Neural cell (in vitro differentiated cells): Measurements from ENCODE around the gene RYK. TPM values are rescaled to one million over a fixed set of nuclear protein-coding genes. Genes with fewer than 3 reads are reported as not detected.

Experiments
- H2AFZ ChIP-seq: fragments of 200-600, 300-800 bp; sonication (generic), shearing (Covaris generic); 2 replicates; pipeline ENCODE4 v1.6.0; 2014; ENCODE audit warnings: low read depth, mild to moderate bottlenecking, antibody characterized with exemption, low read length, moderate library complexity
- H3F3A ChIP-seq: fragments of 200-600 bp; shearing (Covaris generic); 2 replicates; pipeline ENCODE4 v1.6.1; 2016; ENCODE audit warnings: mild to moderate bottlenecking, moderate library complexity, mixed read lengths, antibody characterized with exemption, low read length; ENCODE audit not compliant: insufficient read depth, poor library complexity, severe bottlenecking
- H3K27ac ChIP-seq: fragments of 200-600, 300-800 bp; sonication (generic), shearing (Covaris generic); 2 replicates; pipeline ENCODE4 v1.5.1; 2014; ENCODE audit warnings: mild to moderate bottlenecking, low read length, moderate library complexity
- H3K27me3 ChIP-seq: fragments of 300-800, 200-600 bp; sonication (generic), shearing (Covaris generic); 2 replicates; pipeline ENCODE4 v1.6.0; 2014; ENCODE audit warnings: mild to moderate bottlenecking, low read depth, low read length, moderate library complexity; ENCODE audit not compliant: insufficient read depth
- H3K36me3 ChIP-seq: fragments of 300-800, 200-600 bp; sonication (generic), shearing (Covaris generic); 2 replicates; pipeline ENCODE4 v1.5.1; 2014; ENCODE audit warnings: mild to moderate bottlenecking, antibody characterized with exemption, low read length, moderate library complexity; ENCODE audit not compliant: insufficient read depth
- H3K4me2 ChIP-seq: fragments of 300-800, 200-600 bp; sonication (generic), shearing (Covaris generic); 2 replicates; pipeline ENCODE4 v1.6.0; 2014; ENCODE audit warnings: mild to moderate bottlenecking, low read length
- H3K4me3 ChIP-seq: fragments of 300-800, 200-600 bp; sonication (generic), shearing (Covaris generic); 2 replicates; pipeline ENCODE4 v1.5.1; 2014; ENCODE audit warnings: mild to moderate bottlenecking, low read length, moderate library complexity
- H3K79me2 ChIP-seq: fragments of 200-600 bp; shearing (Covaris generic); replicated peaks from 2 replicates; pipeline ENCODE4 v1.6.0; 2014; ENCODE audit warnings: mild to moderate bottlenecking, low read length, moderate library complexity; ENCODE audit not compliant: insufficient read depth
- H3K9ac ChIP-seq: fragments of 300-800, 200-600 bp; sonication (generic), shearing (Covaris generic); 2 replicates; pipeline ENCODE4 v1.6.1; 2016; ENCODE audit warnings: mild to moderate bottlenecking, low read length, mixed read lengths
- H3K9me2 ChIP-seq: fragments of 200-600 bp; shearing (Covaris generic); 2 replicates; pipeline ENCODE4 v1.6.1; 2016; ENCODE audit warnings: mild to moderate bottlenecking, low read length, mixed read lengths; ENCODE audit not compliant: insufficient read depth
- H3K9me3 ChIP-seq: fragments of 200-600, 300-800 bp; sonication (generic), shearing (Covaris generic); 2 replicates; pipeline ENCODE4 v1.6.1; 2016; ENCODE audit warnings: mild to moderate bottlenecking, mixed run types, low read length, moderate library complexity, mixed read lengths
- H4K20me1 ChIP-seq: fragments of 200-600 bp; shearing (Covaris generic); 2 replicates; pipeline ENCODE4 v1.6.1; 2016; ENCODE audit warnings: mild to moderate bottlenecking, mixed run types; ENCODE audit not compliant: insufficient read depth
- CTCF ChIP-seq: fragments of 450-650 bp; IDR thresholded peaks from 2 replicates; pipeline ENCODE4 v1.5.1; 2014; ENCODE audit warnings: antibody characterized with exemption, mild to moderate bottlenecking, moderate library complexity; ENCODE audit not compliant: poor library complexity, severe bottlenecking
- EP300 ChIP-seq: fragments of 450-650 bp; conservative IDR thresholded peaks from 2 replicates; pipeline ENCODE4 v1.6.1; 2014; ENCODE audit warnings: antibody characterized with exemption, mild to moderate bottlenecking, moderate library complexity; ENCODE audit not compliant: poor library complexity, severe bottlenecking
- EZH2 ChIP-seq: fragments of 200-600, 300-800 bp; shearing (Covaris generic), sonication (generic); IDR thresholded peaks from 2 replicates; pipeline ENCODE4 v1.6.1; 2014; ENCODE audit warnings: antibody characterized with exemption, low read length, borderline replicate concordance, mild to moderate bottlenecking; ENCODE audit not compliant: insufficient read depth, poor library complexity, severe bottlenecking
- MXI1 ChIP-seq: fragments of 450-650 bp; conservative IDR thresholded peaks from 2 replicates; pipeline ENCODE4 v1.6.1; 2014; ENCODE audit warnings: antibody characterized with exemption, mild to moderate bottlenecking; ENCODE audit not compliant: poor library complexity, severe bottlenecking
- POLR2AphosphoS5 ChIP-seq: IDR thresholded peaks from 2 replicates; pipeline ENCODE4 v1.6.1; 2012
- RAD21 ChIP-seq: fragments of 450-650 bp; conservative IDR thresholded peaks from 2 replicates; pipeline ENCODE4 v1.6.1; 2014; ENCODE audit warnings: antibody characterized with exemption, mild to moderate bottlenecking, moderate library complexity
- SMC3 ChIP-seq: fragments of 450-650 bp; conservative IDR thresholded peaks from 2 replicates; pipeline ENCODE4 v1.6.1; 2014; ENCODE audit warnings: antibody characterized with exemption, mild to moderate bottlenecking, moderate library complexity; ENCODE audit not compliant: poor library complexity
- TAF1 ChIP-seq: IDR thresholded peaks from 2 replicates; pipeline ENCODE4 v1.6.1; 2012; ENCODE audit warnings: low read depth
- polyA plus RNA-seq: library from polyadenylated mRNA; depleted of rRNA; stranded (reverse); fragments of >200 nt; gene quantifications from 2 replicates; pipeline ENCODE4 v1.2.3, GENCODE V29; 2014
- TF ChIP-seq, protein P1 (sequence below): IDR thresholded peaks from 2 replicates; pipeline ENCODE4 v1.6.1; 2012; ENCODE audit warnings: borderline replicate concordance

The RYK gene
- polyA plus RNA-seq, 1 donor from 2014 or later: 68.6 TPM

- Histone ChIP-seq H4K20me1 (no peaks in the 10 kb centered on the region), H3K9me3 (no peaks in the 10 kb centered on the region), H2AFZ (no peak overlapping the region), H3K27ac (no peak overlapping the region), H3F3A (no peaks in the 10 kb centered on the region), H3K27me3 (no peaks in the 10 kb centered on the region), H3K36me3 (no peaks in the 10 kb centered on the region), H3K79me2 (no peaks in the 10 kb centered on the region), H3K9me2 (no peaks in the 10 kb centered on the region), H3K4me3 (no peak overlapping the region), H3K4me2 (no peak overlapping the region), H3K9ac (no peak overlapping the region)
- no peak for TF ChIP-seq POLR2AphosphoS5
- TF ChIP-seq TAF1: no peak
- no peak for TF ChIP-seq EP300
- TF ChIP-seq SMC3: no peak
- TF ChIP-seq MXI1: no peak
- TF ChIP-seq EZH2: no peak
These were observed 43.9 kb upstream of the RYK start for GRCh38 chr3:134294302-134295280.

GRCh38 chr3:134291319-134292254 is 40.9 kb upstream of the RYK start:
- Histone ChIP-seq H3K9ac (no peak overlapping the region), H3K4me2 (no peak overlapping the region), H3K27me3 (no peaks in the 10 kb centered on the region), H3K27ac (no peak overlapping the region), H3K9me2 (no peaks in the 10 kb centered on the region), H3K79me2 (no peaks in the 10 kb centered on the region), H3K4me3 (no peak overlapping the region), H3F3A (no peaks in the 10 kb centered on the region), H4K20me1 (no peaks in the 10 kb centered on the region), H2AFZ (no peak overlapping the region), H3K36me3 (no peaks in the 10 kb centered on the region), H3K9me3 (no peaks in the 10 kb centered on the region)
- TF ChIP-seq, protein P1, sequence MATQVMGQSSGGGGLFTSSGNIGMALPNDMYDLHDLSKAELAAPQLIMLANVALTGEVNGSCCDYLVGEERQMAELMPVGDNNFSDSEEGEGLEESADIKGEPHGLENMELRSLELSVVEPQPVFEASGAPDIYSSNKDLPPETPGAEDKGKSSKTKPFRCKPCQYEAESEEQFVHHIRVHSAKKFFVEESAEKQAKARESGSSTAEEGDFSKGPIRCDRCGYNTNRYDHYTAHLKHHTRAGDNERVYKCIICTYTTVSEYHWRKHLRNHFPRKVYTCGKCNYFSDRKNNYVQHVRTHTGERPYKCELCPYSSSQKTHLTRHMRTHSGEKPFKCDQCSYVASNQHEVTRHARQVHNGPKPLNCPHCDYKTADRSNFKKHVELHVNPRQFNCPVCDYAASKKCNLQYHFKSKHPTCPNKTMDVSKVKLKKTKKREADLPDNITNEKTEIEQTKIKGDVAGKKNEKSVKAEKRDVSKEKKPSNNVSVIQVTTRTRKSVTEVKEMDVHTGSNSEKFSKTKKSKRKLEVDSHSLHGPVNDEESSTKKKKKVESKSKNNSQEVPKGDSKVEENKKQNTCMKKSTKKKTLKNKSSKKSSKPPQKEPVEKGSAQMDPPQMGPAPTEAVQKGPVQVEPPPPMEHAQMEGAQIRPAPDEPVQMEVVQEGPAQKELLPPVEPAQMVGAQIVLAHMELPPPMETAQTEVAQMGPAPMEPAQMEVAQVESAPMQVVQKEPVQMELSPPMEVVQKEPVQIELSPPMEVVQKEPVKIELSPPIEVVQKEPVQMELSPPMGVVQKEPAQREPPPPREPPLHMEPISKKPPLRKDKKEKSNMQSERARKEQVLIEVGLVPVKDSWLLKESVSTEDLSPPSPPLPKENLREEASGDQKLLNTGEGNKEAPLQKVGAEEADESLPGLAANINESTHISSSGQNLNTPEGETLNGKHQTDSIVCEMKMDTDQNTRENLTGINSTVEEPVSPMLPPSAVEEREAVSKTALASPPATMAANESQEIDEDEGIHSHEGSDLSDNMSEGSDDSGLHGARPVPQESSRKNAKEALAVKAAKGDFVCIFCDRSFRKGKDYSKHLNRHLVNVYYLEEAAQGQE: no peak
- TF ChIP-seq EZH2 (no peak), TAF1 (no peak), RAD21 (no peak), MXI1 (no peak), CTCF (no peak), SMC3 (no peak), POLR2AphosphoS5 (no peak), EP300 (no peak)
